ENCODE data around the gene UBE3C.

UBE3C gene

GRCh38 chr7:157284229-157285014 lies 145.7 kb downstream of the UBE3C start:
- H3K79me2 ChIP-seq (ENCODE audit: control insufficient read depth, insufficient read depth, low read length), result no peaks in the 10 kb centered on the region
- no peak overlapping the region for H3K9ac ChIP-seq (ENCODE audit: low read length)
- H3K4ac ChIP-seq (ENCODE audit: low read depth, low read length), result no peak overlapping the region
- DNase-seq, result no peak
- no peak overlapping the region for H3K4me3 ChIP-seq (ENCODE audit: low read length)
- no peak overlapping the region for H2BK120ac ChIP-seq (ENCODE audit: low read depth, low read length)
- H2BK5ac ChIP-seq (ENCODE audit: low read length), result no peak overlapping the region
- no peak overlapping the region for H3K4me2 ChIP-seq (ENCODE audit: low read length)
- H3K36me3 ChIP-seq (ENCODE audit: control insufficient read depth, insufficient read depth, low read length), result no peaks in the 10 kb centered on the region
- H3K18ac ChIP-seq (ENCODE audit: low read length), result no peak overlapping the region
- no peak overlapping the region for H3K23ac ChIP-seq (ENCODE audit: low read length)
- no peak overlapping the region for H2BK15ac ChIP-seq (replicated peaks; ENCODE audit: low read depth)
- no peaks in the 10 kb centered on the region for H3K27me3 ChIP-seq (ENCODE audit: insufficient read depth, low read length, poor library complexity)
- H3K4me1 ChIP-seq (ENCODE audit: control insufficient read depth, low read depth, low read length), result no peaks in the 10 kb centered on the region
- no peak overlapping the region for H4K5ac ChIP-seq (ENCODE audit: low read length)
- H4K8ac ChIP-seq (ENCODE audit: low read depth, low read length), result no peak overlapping the region
- no CpG with 5 or more reads among the region's 17 CpGs for WGBS (ENCODE audit: extremely low coverage, insufficient coverage, low lambda C conversion rate)
- no peak overlapping the region for H2AK5ac ChIP-seq (ENCODE audit: low read length)
- H3K79me1 ChIP-seq (ENCODE audit: low read length), result no peaks in the 10 kb centered on the region
- no peak overlapping the region for H3K56ac ChIP-seq (ENCODE audit: low read length)
- H3K27ac ChIP-seq (ENCODE audit: low read depth, low read length), result no peak overlapping the region

DNA sequence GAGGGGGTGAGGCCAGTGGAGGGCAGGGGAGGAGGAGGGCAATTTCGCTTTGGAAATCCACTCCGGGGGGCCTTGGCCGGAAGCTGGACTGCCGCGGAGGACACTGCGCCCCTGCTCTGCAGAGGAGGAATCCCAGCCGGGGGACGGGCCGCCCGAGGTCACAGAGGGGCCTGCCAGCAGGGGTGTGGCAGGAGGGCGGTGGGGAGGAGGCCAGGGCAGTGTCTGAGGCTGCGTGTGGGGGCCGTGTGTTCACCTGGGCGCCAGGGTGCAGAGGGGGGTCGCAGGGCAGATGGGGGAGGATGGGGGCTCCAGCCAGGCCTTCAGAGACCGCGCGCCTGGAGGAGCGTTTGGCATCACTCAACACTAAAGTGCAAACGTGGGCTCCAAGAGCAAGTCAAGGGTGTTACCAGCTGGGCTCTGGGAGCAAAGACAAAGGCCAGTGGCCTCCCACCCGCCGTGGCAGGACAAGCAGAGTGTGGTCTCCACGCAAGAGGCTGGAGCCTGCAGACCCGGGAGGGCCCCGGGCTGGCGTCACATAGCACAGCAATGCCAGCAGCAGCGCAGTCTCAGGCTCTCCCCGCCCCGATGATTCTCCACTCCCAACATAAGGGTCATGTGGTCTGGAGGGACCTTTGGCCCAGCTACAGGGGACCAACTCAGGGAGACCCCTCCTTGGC lies 152.8 kb downstream of the UBE3C start:
- H3K27ac ChIP-seq (ENCODE audit: low read depth, low read length), result no peak overlapping the region
- H3K4me1 ChIP-seq (ENCODE audit: control insufficient read depth, low read depth, low read length), result no peaks in the 10 kb centered on the region
- H3K9ac ChIP-seq (ENCODE audit: low read length), result no peak overlapping the region
- H2BK120ac ChIP-seq (ENCODE audit: low read depth, low read length), result no peak overlapping the region
- H2BK5ac ChIP-seq (ENCODE audit: low read length), result no peak overlapping the region
- H3K4ac ChIP-seq (ENCODE audit: low read depth, low read length), result no peak overlapping the region
- H3K27me3 ChIP-seq (ENCODE audit: insufficient read depth, low read length, poor library complexity), result no peaks in the 10 kb centered on the region
- no peak overlapping the region for H4K8ac ChIP-seq (ENCODE audit: low read depth, low read length)
- H3K36me3 ChIP-seq (ENCODE audit: control insufficient read depth, insufficient read depth, low read length), result no peaks in the 10 kb centered on the region
- no peak overlapping the region for H3K23ac ChIP-seq (ENCODE audit: low read length)
- no peak overlapping the region for H3K4me2 ChIP-seq (ENCODE audit: low read length)
- H2BK15ac ChIP-seq (replicated peaks; ENCODE audit: low read depth), result no peak overlapping the region
- H3K4me3 ChIP-seq (ENCODE audit: low read length), result no peak overlapping the region
- no peaks in the 10 kb centered on the region for H3K79me1 ChIP-seq (ENCODE audit: low read length)
- H3K79me2 ChIP-seq (ENCODE audit: control insufficient read depth, insufficient read depth, low read length), result no peaks in the 10 kb centered on the region
- no peak overlapping the region for H3K18ac ChIP-seq (ENCODE audit: low read length)
- H3K56ac ChIP-seq (ENCODE audit: low read length), result no peak overlapping the region
- no peak overlapping the region for H4K5ac ChIP-seq (ENCODE audit: low read length)
- no CpG with 5 or more reads among the region's 29 CpGs for WGBS (ENCODE audit: extremely low coverage, insufficient coverage, low lambda C conversion rate)
- H2AK5ac ChIP-seq (ENCODE audit: low read length), result no peak overlapping the region
- DNase-seq, result no peak

- no peak overlapping the region for H3K27ac ChIP-seq (ENCODE audit: low read depth, low read length)
- no peak overlapping the region for H4K5ac ChIP-seq (ENCODE audit: low read length)
- H3K4me1 ChIP-seq (ENCODE audit: control insufficient read depth, low read depth, low read length), result no peaks in the 10 kb centered on the region
- H3K4ac ChIP-seq (ENCODE audit: low read depth, low read length), result no peak overlapping the region
- no peak overlapping the region for H3K4me3 ChIP-seq (ENCODE audit: low read length)
- 100% methylated on average over 1 of the region's 9 CpGs for WGBS (ENCODE audit: extremely low coverage, insufficient coverage, low lambda C conversion rate)
- H3K36me3 ChIP-seq (ENCODE audit: control insufficient read depth, insufficient read depth, low read length), result no peaks in the 10 kb centered on the region
- H3K79me1 ChIP-seq (ENCODE audit: low read length), result no peaks in the 10 kb centered on the region
- no peak overlapping the region for H2BK5ac ChIP-seq (ENCODE audit: low read length)
- DNase-seq, result no peak
- H2BK120ac ChIP-seq (ENCODE audit: low read depth, low read length), result no peak overlapping the region
- no peak overlapping the region for H3K9ac ChIP-seq (ENCODE audit: low read length)
- H3K56ac ChIP-seq (ENCODE audit: low read length), result no peak overlapping the region
- no peak overlapping the region for H2AK5ac ChIP-seq (ENCODE audit: low read length)
- no peak overlapping the region for H3K4me2 ChIP-seq (ENCODE audit: low read length)
- no peak overlapping the region for H3K23ac ChIP-seq (ENCODE audit: low read length)
- H3K79me2 ChIP-seq (ENCODE audit: control insufficient read depth, insufficient read depth, low read length), result no peaks in the 10 kb centered on the region
- H3K27me3 ChIP-seq (ENCODE audit: insufficient read depth, low read length, poor library complexity), result no peaks in the 10 kb centered on the region
- H4K8ac ChIP-seq (ENCODE audit: low read depth, low read length), result no peak overlapping the region
- H3K18ac ChIP-seq (ENCODE audit: low read length), result no peak overlapping the region
- H2BK15ac ChIP-seq (replicated peaks; ENCODE audit: low read depth), result no peak overlapping the region
Observed at GRCh38 chr7:157292258-157292657, 153.5 kb downstream of the UBE3C start.

GRCh38 chr7:157292770-157293412 lies 154.2 kb downstream of the UBE3C start:
- no peak overlapping the region for H3K9ac ChIP-seq (ENCODE audit: low read length)
- H3K27me3 ChIP-seq (ENCODE audit: insufficient read depth, low read length, poor library complexity), result no peaks in the 10 kb centered on the region
- no peak overlapping the region for H3K4ac ChIP-seq (ENCODE audit: low read depth, low read length)
- no peak overlapping the region for H3K18ac ChIP-seq (ENCODE audit: low read length)
- DNase-seq, result no peak
- no peaks in the 10 kb centered on the region for H3K79me1 ChIP-seq (ENCODE audit: low read length)
- H2BK5ac ChIP-seq (ENCODE audit: low read length), result no peak overlapping the region
- no peak overlapping the region for H3K23ac ChIP-seq (ENCODE audit: low read length)
- H2AK5ac ChIP-seq (ENCODE audit: low read length), result no peak overlapping the region
- H3K4me1 ChIP-seq (ENCODE audit: control insufficient read depth, low read depth, low read length), result no peaks in the 10 kb centered on the region
- H2BK15ac ChIP-seq (replicated peaks; ENCODE audit: low read depth), result no peak overlapping the region
- H4K5ac ChIP-seq (ENCODE audit: low read length), result no peak overlapping the region
- no peaks in the 10 kb centered on the region for H3K36me3 ChIP-seq (ENCODE audit: control insufficient read depth, insufficient read depth, low read length)
- H3K56ac ChIP-seq (ENCODE audit: low read length), result no peak overlapping the region
- no CpG with 5 or more reads among the region's 32 CpGs for WGBS (ENCODE audit: extremely low coverage, insufficient coverage, low lambda C conversion rate)
- H3K4me2 ChIP-seq (ENCODE audit: low read length), result no peak overlapping the region
- no peak overlapping the region for H4K8ac ChIP-seq (ENCODE audit: low read depth, low read length)
- no peaks in the 10 kb centered on the region for H3K79me2 ChIP-seq (ENCODE audit: control insufficient read depth, insufficient read depth, low read length)
- no peak overlapping the region for H3K4me3 ChIP-seq (ENCODE audit: low read length)
- H3K27ac ChIP-seq (ENCODE audit: low read depth, low read length), result no peak overlapping the region
- H2BK120ac ChIP-seq (ENCODE audit: low read depth, low read length), result no peak overlapping the region

- no peak overlapping the region for H4K8ac ChIP-seq (ENCODE audit: low read depth, low read length)
- no peak overlapping the region for H3K18ac ChIP-seq (ENCODE audit: low read length)
- H3K9ac ChIP-seq (ENCODE audit: low read length), result no peak overlapping the region
- H2BK5ac ChIP-seq (ENCODE audit: low read length), result no peak overlapping the region
- H3K4me2 ChIP-seq (ENCODE audit: low read length), result no peak overlapping the region
- no peak overlapping the region for H3K4ac ChIP-seq (ENCODE audit: low read depth, low read length)
- H3K79me1 ChIP-seq (ENCODE audit: low read length), result no peaks in the 10 kb centered on the region
- H3K23ac ChIP-seq (ENCODE audit: low read length), result no peak overlapping the region
- H3K79me2 ChIP-seq (ENCODE audit: control insufficient read depth, insufficient read depth, low read length), result no peaks in the 10 kb centered on the region
- H3K56ac ChIP-seq (ENCODE audit: low read length), result no peak overlapping the region
- no peaks in the 10 kb centered on the region for H3K4me1 ChIP-seq (ENCODE audit: control insufficient read depth, low read depth, low read length)
- H3K27ac ChIP-seq (ENCODE audit: low read depth, low read length), result no peak overlapping the region
- H2BK15ac ChIP-seq (replicated peaks; ENCODE audit: low read depth), result no peak overlapping the region
- H2BK120ac ChIP-seq (ENCODE audit: low read depth, low read length), result no peak overlapping the region
- H4K5ac ChIP-seq (ENCODE audit: low read length), result no peak overlapping the region
- no peak for DNase-seq
- no peaks in the 10 kb centered on the region for H3K27me3 ChIP-seq (ENCODE audit: insufficient read depth, low read length, poor library complexity)
- no peak overlapping the region for H3K4me3 ChIP-seq (ENCODE audit: low read length)
- no peak overlapping the region for H2AK5ac ChIP-seq (ENCODE audit: low read length)
- no CpG with 5 or more reads among the region's 13 CpGs for WGBS (ENCODE audit: extremely low coverage, insufficient coverage, low lambda C conversion rate)
- no peaks in the 10 kb centered on the region for H3K36me3 ChIP-seq (ENCODE audit: control insufficient read depth, insufficient read depth, low read length)
Observed at GRCh38 chr7:157293413-157293788, 154.7 kb downstream of the UBE3C start.

Measured in mesendoderm (in vitro differentiated cells).